HepG2 (cell line): ENCODE results near the gene IL11RA. TPM values are rescaled to one million over a fixed set of nuclear protein-coding genes. Genes with fewer than 3 reads are reported as not detected.

Source experiments
- ARNT ChIP-seq: fragments of 450-650 bp; IDR thresholded peaks from 2 replicates; pipeline ENCODE4 v1.6.1; 2017
- DBP ChIP-seq: sonication (generic); formaldehyde crosslinking; IDR thresholded peaks from 2 replicates; pipeline ENCODE4 v1.4.0; 2020; ENCODE audit warnings: missing genetic modification reagents; ENCODE audit errors: not compliant biosample characterization
- FOXJ3 ChIP-seq: sonication (generic); formaldehyde crosslinking; IDR thresholded peaks from 2 replicates; pipeline ENCODE4 v1.4.0; 2020; ENCODE audit warnings: missing genetic modification reagents, mild to moderate bottlenecking, borderline replicate concordance
- MTF2 ChIP-seq: sonication (generic); formaldehyde crosslinking; IDR thresholded peaks from 2 replicates; pipeline ENCODE4 v1.5.0; 2020; ENCODE audit warnings: missing genetic modification reagents, borderline replicate concordance
- NR3C1 ChIP-seq: sonication (generic); formaldehyde crosslinking; IDR thresholded peaks from 2 replicates; pipeline ENCODE4 v1.4.0; 2020; ENCODE audit warnings: missing genetic modification reagents
- POGK ChIP-seq: sonication (generic); formaldehyde crosslinking; conservative IDR thresholded peaks from 2 replicates; pipeline ENCODE4 v1.8.0; 2022; ENCODE audit warnings: mild to moderate bottlenecking, moderate library complexity, missing genetic modification reagents
- RELA ChIP-seq: sonication (generic); formaldehyde crosslinking; IDR thresholded peaks from 2 replicates; pipeline ENCODE4 v1.4.0; 2020; ENCODE audit warnings: missing genetic modification reagents
- RFX3 ChIP-seq: IDR thresholded peaks from 2 replicates; pipeline ENCODE4 v1.6.1; 2016; ENCODE audit warnings: missing biosample characterization, missing genetic modification reagents
- RXRA ChIP-seq: sonication (generic); formaldehyde crosslinking; IDR thresholded peaks from 2 replicates; pipeline ENCODE4 v1.5.1; 2020; ENCODE audit warnings: missing genetic modification reagents
- RXRB ChIP-seq: IDR thresholded peaks from 2 replicates; pipeline ENCODE4 v1.6.1; 2016; ENCODE audit warnings: borderline replicate concordance, missing genetic modification reagents, missing compliant biosample characterization
- SAP130 ChIP-seq: IDR thresholded peaks from 2 replicates; pipeline ENCODE4 v1.6.1; 2016; ENCODE audit warnings: low read depth
- SUZ12 ChIP-seq: fragments of 150-350 bp; IDR thresholded peaks from 2 replicates; pipeline ENCODE4 v1.6.1; 2014; ENCODE audit warnings: low read depth, low read length
- TAF15 ChIP-seq: fragments of 200-400 bp; formaldehyde crosslinking; IDR thresholded peaks from one replicate; pipeline ENCODE4 v1.6.1; 2018; ENCODE audit warnings: mild to moderate bottlenecking, low read depth, low read length; ENCODE audit not compliant: poor library complexity, severe bottlenecking
- ZBTB46 ChIP-seq: sonication (generic); formaldehyde crosslinking; IDR thresholded peaks from 2 replicates; pipeline ENCODE4 v1.4.0; 2020; ENCODE audit warnings: mild to moderate bottlenecking, missing genetic modification reagents, borderline replicate concordance
- ZFX ChIP-seq: sonication (generic); formaldehyde crosslinking; IDR thresholded peaks from 2 replicates; pipeline ENCODE4 v1.4.0; 2020; ENCODE audit warnings: mild to moderate bottlenecking, low read depth, missing genetic modification reagents, moderate library complexity
- ZNF124 ChIP-seq: sonication (generic); formaldehyde crosslinking; IDR thresholded peaks from 2 replicates; pipeline ENCODE4 v1.4.0; 2020; ENCODE audit warnings: missing genetic modification reagents
- ZNF446 ChIP-seq: sonication (generic); formaldehyde crosslinking; IDR thresholded peaks from 2 replicates; pipeline ENCODE4 v1.5.0; 2020; ENCODE audit warnings: mild to moderate bottlenecking, missing genetic modification reagents
- ZNF589 ChIP-seq: sonication (generic); formaldehyde crosslinking; conservative IDR thresholded peaks from 2 replicates; pipeline ENCODE4 v1.8.0; 2022; ENCODE audit warnings: mild to moderate bottlenecking, moderate library complexity, missing genetic modification reagents
- ZNF747 ChIP-seq: sonication (generic); formaldehyde crosslinking; IDR thresholded peaks from 2 replicates; pipeline ENCODE4 v1.8.1; 2023; ENCODE audit warnings: missing genetic modification reagents, mild to moderate bottlenecking, borderline replicate concordance
- ZNF839 ChIP-seq: sonication (generic); formaldehyde crosslinking; IDR thresholded peaks from 2 replicates; pipeline ENCODE4 v1.4.0; 2020; ENCODE audit warnings: missing genetic modification reagents, mild to moderate bottlenecking, borderline replicate concordance
- polyA plus RNA-seq, 8 experiments: library from polyadenylated mRNA; depleted of rRNA in 3 of 8; stranded (reverse) in 7 of 8; unstranded in 1 of 8; fragments of >200 nt; fragmentation: Illumina TruSeq in 4 of 8; extraction: Trizol in 4 of 8; gene quantifications; 2 replicates each; pipeline versions ENCODE4 v1.2.1 to v1.2.3, GENCODE V29; 2011 to 2016; ENCODE audit warnings: low read depth in 4 of 8, missing spikeins in 1 of 8, mixed read lengths in 1 of 8; ENCODE audit not compliant: insufficient read depth in 1 of 8
- total RNA-seq, 5 experiments: library from RNA; depleted of rRNA; stranded (reverse); fragments of >200 nt; fragmentation: Illumina TruSeq; extraction: Trizol; gene quantifications; 2 replicates each; pipeline ENCODE4 v1.2.3, GENCODE V29; 2016; ENCODE audit warnings: low read depth in 1 of 5
- TF ChIP-seq, protein P1 (sequence below): sonication (generic); formaldehyde crosslinking; IDR thresholded peaks from 2 replicates; pipeline ENCODE4 v1.4.0; 2020; ENCODE audit warnings: missing genetic modification reagents, mild to moderate bottlenecking, borderline replicate concordance
- TF ChIP-seq, protein P2 (sequence below): IDR thresholded peaks from 2 replicates; pipeline ENCODE4 v1.6.1; 2016; ENCODE audit warnings: missing compliant biosample characterization, missing genetic modification reagents, borderline replicate concordance

Gene IL11RA
- total and polyA plus RNA-seq, 2 of the 13 experiments (the other 11 are each of a cell fraction or from before 2014, with no cell fraction given): 2.0 to 4.2 TPM

- TF ChIP-seq, protein P1, sequence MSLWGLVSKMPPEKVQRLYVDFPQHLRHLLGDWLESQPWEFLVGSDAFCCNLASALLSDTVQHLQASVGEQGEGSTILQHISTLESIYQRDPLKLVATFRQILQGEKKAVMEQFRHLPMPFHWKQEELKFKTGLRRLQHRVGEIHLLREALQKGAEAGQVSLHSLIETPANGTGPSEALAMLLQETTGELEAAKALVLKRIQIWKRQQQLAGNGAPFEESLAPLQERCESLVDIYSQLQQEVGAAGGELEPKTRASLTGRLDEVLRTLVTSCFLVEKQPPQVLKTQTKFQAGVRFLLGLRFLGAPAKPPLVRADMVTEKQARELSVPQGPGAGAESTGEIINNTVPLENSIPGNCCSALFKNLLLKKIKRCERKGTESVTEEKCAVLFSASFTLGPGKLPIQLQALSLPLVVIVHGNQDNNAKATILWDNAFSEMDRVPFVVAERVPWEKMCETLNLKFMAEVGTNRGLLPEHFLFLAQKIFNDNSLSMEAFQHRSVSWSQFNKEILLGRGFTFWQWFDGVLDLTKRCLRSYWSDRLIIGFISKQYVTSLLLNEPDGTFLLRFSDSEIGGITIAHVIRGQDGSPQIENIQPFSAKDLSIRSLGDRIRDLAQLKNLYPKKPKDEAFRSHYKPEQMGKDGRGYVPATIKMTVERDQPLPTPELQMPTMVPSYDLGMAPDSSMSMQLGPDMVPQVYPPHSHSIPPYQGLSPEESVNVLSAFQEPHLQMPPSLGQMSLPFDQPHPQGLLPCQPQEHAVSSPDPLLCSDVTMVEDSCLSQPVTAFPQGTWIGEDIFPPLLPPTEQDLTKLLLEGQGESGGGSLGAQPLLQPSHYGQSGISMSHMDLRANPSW (CRISPR knock-in tag): no peak
- peak; percentile 73 for TF ChIP-seq RXRB (CRISPR knock-in tag)
- TF ChIP-seq ZNF124 (CRISPR knock-in tag): peak; percentile 57; the same call in 1 of the 2 replicates
- TF ChIP-seq RFX3 (CRISPR knock-in tag): no peak
- TF ChIP-seq MTF2: no peak
- TF ChIP-seq TAF15: no peak
- TF ChIP-seq ZNF747 (CRISPR knock-in tag): no peak
- no peak for TF ChIP-seq ZNF839 (CRISPR knock-in tag)
- peak; percentile 62; the same call in 1 of the 2 replicates for TF ChIP-seq FOXJ3 (CRISPR knock-in tag)
- no peak for TF ChIP-seq NR3C1 (CRISPR knock-in tag)
- TF ChIP-seq RXRA (CRISPR knock-in tag): peak; percentile 36; the same call in 1 of the 2 replicates
- no peak for TF ChIP-seq ARNT
- peak; percentile 39; the same call in 1 of the 2 replicates for TF ChIP-seq ZFX (CRISPR knock-in tag)
- TF ChIP-seq ZBTB46 (CRISPR knock-in tag): no peak
- TF ChIP-seq DBP: no peak
- peak; percentile 45; the same call in 1 of the 2 replicates for TF ChIP-seq SAP130 (CRISPR knock-in tag)
- TF ChIP-seq ZNF589 (CRISPR knock-in tag): no peak
- 0 out of 2 replicates have a peak, but pooled peaks have one; percentile 23 for TF ChIP-seq POGK (CRISPR knock-in tag)
- TF ChIP-seq RELA: no peak
- TF ChIP-seq ZNF446: no peak
- TF ChIP-seq, protein P2, sequence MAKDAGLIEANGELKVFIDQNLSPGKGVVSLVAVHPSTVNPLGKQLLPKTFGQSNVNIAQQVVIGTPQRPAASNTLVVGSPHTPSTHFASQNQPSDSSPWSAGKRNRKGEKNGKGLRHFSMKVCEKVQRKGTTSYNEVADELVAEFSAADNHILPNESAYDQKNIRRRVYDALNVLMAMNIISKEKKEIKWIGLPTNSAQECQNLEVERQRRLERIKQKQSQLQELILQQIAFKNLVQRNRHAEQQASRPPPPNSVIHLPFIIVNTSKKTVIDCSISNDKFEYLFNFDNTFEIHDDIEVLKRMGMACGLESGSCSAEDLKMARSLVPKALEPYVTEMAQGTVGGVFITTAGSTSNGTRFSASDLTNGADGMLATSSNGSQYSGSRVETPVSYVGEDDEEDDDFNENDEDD (CRISPR knock-in tag): no peak
- no peak for TF ChIP-seq SUZ12
These were observed 36.5 kb downstream of the IL11RA start (continued) for GRCh38 chr9:34688329-34689115.
